OCI-LY1 (cell line): ENCODE results near the gene ENTPD6.

Experiments used
- H2AFZ ChIP-seq: fragments of 200-600 bp; sonication (generic), shearing (Covaris generic); 2 replicates; pipeline ENCODE4 v1.6.0; 2014; ENCODE audit warnings: antibody characterized with exemption, mild to moderate bottlenecking, low read length
- H3F3A ChIP-seq: fragments of 200-600 bp; sonication (generic), shearing (Covaris generic); 2 replicates; pipeline ENCODE4 v1.6.0; 2014; ENCODE audit warnings: mild to moderate bottlenecking, antibody characterized with exemption, low read length, moderate library complexity; ENCODE audit not compliant: insufficient read depth
- H3K27ac ChIP-seq: fragments of 200-600 bp; sonication (generic); 2 replicates; pipeline ENCODE4 v1.5.1; 2014; ENCODE audit warnings: low read length, mixed run types, mild to moderate bottlenecking, low read depth; ENCODE audit not compliant: poor library complexity, severe bottlenecking
- H3K27me3 ChIP-seq: fragments of 200-600 bp; sonication (generic); 2 replicates; pipeline ENCODE4 v1.6.0; 2014; ENCODE audit warnings: antibody characterized with exemption, mild to moderate bottlenecking, low read length, moderate library complexity; ENCODE audit not compliant: insufficient read depth
- H3K36me3 ChIP-seq: fragments of 200-600 bp; sonication (generic); 2 replicates; pipeline ENCODE4 v1.6.1; 2014; ENCODE audit warnings: mild to moderate bottlenecking, antibody characterized with exemption, low read length, moderate library complexity, mixed read lengths; ENCODE audit not compliant: insufficient read depth
- H3K4me1 ChIP-seq: fragments of 200-600 bp; sonication (generic); 2 replicates; pipeline ENCODE4 v1.5.1; 2014; ENCODE audit warnings: mild to moderate bottlenecking, low read length, moderate library complexity; ENCODE audit not compliant: insufficient read depth, severe bottlenecking
- H3K4me2 ChIP-seq: fragments of 200-600 bp; sonication (generic), shearing (Covaris generic); 2 replicates; pipeline ENCODE4 v1.6.1; 2014; ENCODE audit warnings: low read length
- H3K4me3 ChIP-seq: fragments of 200-600 bp; sonication (generic); 2 replicates; pipeline ENCODE4 v1.5.1; 2014; ENCODE audit warnings: low read length, low read depth, mild to moderate bottlenecking, mixed read lengths; ENCODE audit not compliant: poor library complexity, severe bottlenecking
- H3K79me2 ChIP-seq: fragments of 200-600 bp; shearing (Covaris generic); 2 replicates; pipeline ENCODE4 v1.6.1; 2016; ENCODE audit warnings: mixed run types, low read length, mixed read lengths; ENCODE audit not compliant: insufficient read depth
- H3K9ac ChIP-seq: fragments of 200-600 bp; sonication (generic), shearing (Covaris generic); 2 replicates; pipeline ENCODE4 v1.6.1; 2014; ENCODE audit warnings: mild to moderate bottlenecking, low read length, mixed read lengths
- H3K9me2 ChIP-seq: fragments of 200-600 bp; sonication (generic), shearing (Covaris generic); 2 replicates; pipeline ENCODE4 v1.6.1; 2014; ENCODE audit warnings: low read depth, mild to moderate bottlenecking, low read length, mixed read lengths
- H3K9me3 ChIP-seq: fragments of 200-600 bp; shearing (Covaris generic); 2 replicates; pipeline ENCODE4 v1.6.1; 2014; ENCODE audit warnings: low read length, mixed read lengths
- H4K20me1 ChIP-seq: fragments of 200-600 bp; sonication (generic), shearing (Covaris generic); 2 replicates; pipeline ENCODE4 v1.6.0; 2016; ENCODE audit warnings: mild to moderate bottlenecking, low read length; ENCODE audit not compliant: insufficient read depth
- EZH2 ChIP-seq: fragments of 200-600 bp; sonication (generic), shearing (Covaris generic); IDR thresholded peaks from 2 replicates; pipeline ENCODE4 v1.8.0; 2017; ENCODE audit warnings: borderline replicate concordance, mixed run types, mild to moderate bottlenecking, antibody characterized with exemption, low read length, moderate library complexity, mixed read lengths
- TF ChIP-seq, protein P1 (sequence below): fragments of 200-600 bp; sonication (generic), shearing (Covaris generic); IDR thresholded peaks from 2 replicates; pipeline ENCODE4 v1.5.1; 2017; ENCODE audit warnings: mild to moderate bottlenecking, antibody characterized with exemption, low read length, moderate library complexity, mixed read lengths

The ENTPD6 gene

GRCh38 chr20:25275813-25276532 lies 80.5 kb downstream of the ENTPD6 start:
- Histone ChIP-seq H3F3A (no peaks in the 10 kb centered on the region), H4K20me1 (no peaks in the 10 kb centered on the region), H3K27me3 (no peaks in the 10 kb centered on the region), H3K27ac (no peak overlapping the region), H2AFZ (no peak overlapping the region), H3K4me2 (no peak overlapping the region), H3K9me3 (no peaks in the 10 kb centered on the region), H3K9me2 (no peaks in the 10 kb centered on the region), H3K79me2 (no peaks in the 10 kb centered on the region), H3K9ac (no peak overlapping the region), H3K36me3 (peaks cover 55% of the 10 kb centered on the region), H3K4me1 (peaks cover 30% of the 10 kb centered on the region), H3K4me3 (no peak overlapping the region)
- TF ChIP-seq, protein P1, sequence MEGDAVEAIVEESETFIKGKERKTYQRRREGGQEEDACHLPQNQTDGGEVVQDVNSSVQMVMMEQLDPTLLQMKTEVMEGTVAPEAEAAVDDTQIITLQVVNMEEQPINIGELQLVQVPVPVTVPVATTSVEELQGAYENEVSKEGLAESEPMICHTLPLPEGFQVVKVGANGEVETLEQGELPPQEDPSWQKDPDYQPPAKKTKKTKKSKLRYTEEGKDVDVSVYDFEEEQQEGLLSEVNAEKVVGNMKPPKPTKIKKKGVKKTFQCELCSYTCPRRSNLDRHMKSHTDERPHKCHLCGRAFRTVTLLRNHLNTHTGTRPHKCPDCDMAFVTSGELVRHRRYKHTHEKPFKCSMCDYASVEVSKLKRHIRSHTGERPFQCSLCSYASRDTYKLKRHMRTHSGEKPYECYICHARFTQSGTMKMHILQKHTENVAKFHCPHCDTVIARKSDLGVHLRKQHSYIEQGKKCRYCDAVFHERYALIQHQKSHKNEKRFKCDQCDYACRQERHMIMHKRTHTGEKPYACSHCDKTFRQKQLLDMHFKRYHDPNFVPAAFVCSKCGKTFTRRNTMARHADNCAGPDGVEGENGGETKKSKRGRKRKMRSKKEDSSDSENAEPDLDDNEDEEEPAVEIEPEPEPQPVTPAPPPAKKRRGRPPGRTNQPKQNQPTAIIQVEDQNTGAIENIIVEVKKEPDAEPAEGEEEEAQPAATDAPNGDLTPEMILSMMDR = no peak
- TF ChIP-seq EZH2 = no peak
